ENCODE measurements around the gene EHMT2. TPM values are rescaled to one million over a fixed set of nuclear protein-coding genes. Genes with fewer than 3 reads are reported as not detected.

Gene EHMT2
- total RNA-seq, 4 donors from 2014 or later: 17.4 to 25.9 (median 20.0) TPM

- no peak for ATAC-seq (ENCODE audit: low FRiP score)
- DNase-seq (ENCODE audit: low spot score): no peak
- TF ChIP-seq CTCF (IDR thresholded peaks at IDR 0.05): no peak
Measured at GRCh38 chr6:31882344-31882743, 15.2 kb downstream of the EHMT2 start.

GRCh38 chr6:31881136-31881859 is 16.2 kb downstream of the EHMT2 start:
- ATAC-seq (ENCODE audit: low FRiP score): no peak
- no peak for TF ChIP-seq CTCF (IDR thresholded peaks at IDR 0.05)
- DNase-seq (ENCODE audit: low spot score): no peak

- no peak for TF ChIP-seq CTCF (IDR thresholded peaks at IDR 0.05)
- ATAC-seq (ENCODE audit: low FRiP score): no peak
Measured at GRCh38 chr6:31880616-31881015, 16.9 kb downstream of the EHMT2 start.

GRCh38 chr6:31879901-31880300 is 17.6 kb downstream of the EHMT2 start:
- TF ChIP-seq CTCF (IDR thresholded peaks at IDR 0.05): no peak
- ATAC-seq (ENCODE audit: low FRiP score): no peak
- no peak for DNase-seq (ENCODE audit: low spot score)

More at GRCh38 chr6:31880616-31881015, 16.9 kb downstream of the EHMT2 start:
- DNase-seq (ENCODE audit: low spot score): no peak

- TF ChIP-seq CTCF (IDR thresholded peaks at IDR 0.05): no peak
- no peak for ATAC-seq (ENCODE audit: low FRiP score)
Measured at GRCh38 chr6:31879143-31879542, 18.4 kb downstream of the EHMT2 start.

GRCh38 chr6:31878726-31879125 is 18.8 kb downstream of the EHMT2 start, which contains the start of gene SLC44A4:
Gene SLC44A4 (minus strand): TSS chr6:31878997. CDS start chr6:31878980, 17 bp downstream.
- ATAC-seq (ENCODE audit: low FRiP score) (peak; percentile 10), DNase-seq (ENCODE audit: low spot score) (no peak)
- TF ChIP-seq CTCF (IDR thresholded peaks at IDR 0.05): no peak

More at GRCh38 chr6:31879143-31879542, 18.4 kb downstream of the EHMT2 start:
- DNase-seq (ENCODE audit: low spot score): no peak

GRCh38 chr6:31878222-31878621 is 19.3 kb downstream of the EHMT2 start:
- no peak for TF ChIP-seq CTCF (IDR thresholded peaks at IDR 0.05)
- no peak for DNase-seq (ENCODE audit: low spot score)
- no peak for ATAC-seq (ENCODE audit: low FRiP score)
